GM19372 (cell line): ENCODE measurements around the gene SDC3.
"Not testable (repeated sequence)": the region's sequence is repeated elsewhere in the genome, so short reads cannot be mapped to it uniquely, and the experiment has no call there.

Experiments used
- ATAC-seq: cut with Tn5 transposase; IDR thresholded peaks from one replicate; pipeline ENCODE4 v1.9.1; 2021; ENCODE audit warnings: mild to moderate bottlenecking, low read depth, moderate library complexity; ENCODE audit not compliant: unreplicated experiment

SDC3 gene

DNA sequence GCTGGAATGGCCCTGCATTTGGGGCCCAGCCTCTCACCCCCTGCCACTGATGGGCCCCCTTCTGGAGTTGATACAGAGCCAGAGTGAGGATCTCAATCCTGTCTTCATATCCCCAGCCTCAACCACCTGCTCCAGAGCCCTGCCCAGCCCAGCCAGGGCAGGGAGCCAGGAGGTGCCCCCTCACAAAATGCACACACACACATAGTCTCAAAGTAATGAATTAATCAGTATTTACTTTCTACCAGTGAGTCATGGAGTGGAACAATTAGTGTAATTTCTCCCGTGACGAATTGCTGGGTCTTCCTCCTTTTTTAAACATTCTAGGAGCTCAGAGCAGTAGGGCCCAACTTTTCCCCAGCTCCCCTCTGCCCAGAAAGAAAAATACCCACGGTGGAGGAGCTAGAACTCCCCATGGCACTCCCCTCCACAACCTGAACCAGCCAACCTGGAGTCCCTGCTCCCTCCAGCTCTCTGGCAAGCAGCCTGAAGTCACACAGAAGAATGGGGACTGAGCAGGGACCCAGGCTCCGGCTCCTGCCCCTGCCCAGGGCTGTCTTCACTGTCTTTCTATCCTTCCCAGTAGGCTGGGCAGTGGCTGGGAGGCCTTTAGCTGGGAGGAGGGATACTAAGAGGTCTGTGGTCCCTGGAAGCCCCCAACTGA is 29.3 kb downstream of the SDC3 start:
- ATAC-seq = no peak

DNA sequence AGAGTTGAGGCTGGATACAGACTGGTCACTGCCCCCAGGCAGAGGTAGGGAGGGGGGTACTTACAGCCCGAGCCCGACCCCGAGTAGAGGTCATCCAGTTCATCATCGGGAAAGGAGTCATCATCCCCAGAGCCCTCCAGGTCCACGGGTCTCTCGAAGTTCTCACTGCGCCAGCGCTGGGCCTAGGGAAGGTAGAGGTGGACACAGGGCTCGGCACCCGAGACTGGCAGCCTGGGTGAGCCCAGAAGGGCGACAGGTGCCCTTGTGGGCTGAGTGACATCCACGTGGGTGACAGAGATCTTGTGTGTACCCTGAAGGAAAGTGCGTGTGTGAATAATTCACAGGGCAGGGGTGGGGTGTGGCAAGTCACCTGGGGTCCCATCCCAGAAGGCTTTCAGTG is 30.0 kb downstream of the SDC3 start:
- no peak for ATAC-seq

DNA sequence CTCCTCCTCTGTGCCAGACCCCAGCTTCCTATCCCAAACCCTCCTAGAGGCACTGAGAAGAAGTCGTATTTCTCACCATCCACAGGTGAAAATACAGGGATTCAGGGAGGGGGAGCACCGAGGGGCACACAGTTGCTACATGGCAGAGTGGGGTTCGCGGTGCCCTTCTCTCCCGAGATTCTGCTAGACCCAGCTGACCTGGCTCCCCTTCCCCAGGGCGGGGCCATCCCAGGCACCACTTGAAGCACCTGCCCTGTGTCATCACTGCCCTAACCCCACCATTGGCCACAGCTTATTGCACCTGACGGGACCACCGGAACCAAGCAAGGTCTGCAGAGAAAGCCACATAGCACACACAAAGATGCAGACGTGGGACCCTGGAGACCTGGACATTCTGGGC is 30.5 kb downstream of the SDC3 start:
- ATAC-seq = no peak

DNA sequence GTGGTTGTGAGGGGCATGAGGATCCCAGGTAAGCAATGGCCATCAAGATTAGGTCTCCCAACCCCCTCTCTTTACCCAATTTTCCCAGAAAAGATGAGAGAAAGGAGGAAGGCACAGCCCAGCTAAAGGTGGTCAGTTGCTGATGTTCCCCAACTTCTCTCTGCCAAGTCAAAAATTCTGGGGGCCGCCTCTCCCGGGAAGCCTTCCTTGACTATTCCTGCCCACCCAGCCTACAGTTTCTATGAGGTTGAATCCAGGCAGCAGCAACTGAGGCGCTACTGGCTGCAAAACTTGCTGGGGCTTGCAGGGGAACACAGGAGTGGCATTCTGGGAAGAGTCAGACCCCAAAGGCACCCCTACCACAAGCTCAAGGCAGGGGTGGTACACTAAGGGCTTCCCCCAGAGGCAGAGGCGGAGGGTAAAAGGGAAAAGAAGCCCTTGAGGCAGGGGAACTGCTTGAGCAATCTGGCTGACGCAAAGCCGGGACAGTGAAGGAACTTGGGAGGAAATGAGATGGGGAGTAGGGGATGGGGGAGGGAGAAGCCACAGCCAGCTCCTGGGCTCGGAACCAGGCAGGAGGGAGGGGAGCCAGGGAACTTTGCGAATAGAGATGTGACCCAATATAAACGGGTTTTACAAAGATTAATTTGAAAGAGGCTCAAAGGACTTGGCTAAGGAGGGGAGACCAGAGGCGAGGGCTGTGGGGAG is 31.2 kb downstream of the SDC3 start:
- no peak for ATAC-seq

DNA sequence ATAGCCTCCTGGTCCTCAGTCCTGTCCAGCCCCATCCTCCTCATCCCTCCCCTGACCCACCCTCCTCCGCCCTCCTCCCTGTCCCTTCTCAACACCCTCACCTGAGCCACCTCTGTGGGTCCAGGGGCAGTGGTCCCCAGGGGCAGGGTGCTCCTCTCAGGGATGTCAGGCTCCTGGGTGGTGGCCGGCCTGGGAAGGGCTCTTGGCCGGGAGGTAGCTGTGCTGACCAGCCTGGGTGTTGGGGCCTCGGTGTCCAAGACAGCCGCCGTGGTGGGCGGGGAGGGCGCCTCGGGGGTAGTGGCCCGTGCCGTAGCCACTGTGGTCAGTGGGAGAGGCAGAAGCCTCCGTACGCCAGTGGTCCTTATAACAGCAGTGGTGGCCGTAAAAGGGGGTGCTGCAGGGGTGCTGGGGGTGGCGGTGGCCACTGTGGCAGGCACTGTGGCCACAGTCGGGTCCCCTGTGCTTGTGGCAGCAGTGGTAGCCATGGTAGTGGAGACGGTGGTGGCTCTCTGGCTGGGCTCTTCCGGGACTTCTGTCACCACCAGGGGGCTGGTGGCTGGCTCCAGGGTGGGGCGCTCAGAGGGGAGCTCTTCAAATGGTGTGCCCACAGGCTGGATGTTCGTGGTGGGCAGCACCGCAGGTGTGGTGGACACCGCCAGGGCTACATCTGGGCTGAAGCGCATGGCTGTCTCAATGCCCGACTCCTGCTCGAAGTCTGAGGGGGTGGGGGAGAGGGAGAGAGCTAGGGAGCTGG is 31.9 kb downstream of the SDC3 start:
- no peak for ATAC-seq

DNA sequence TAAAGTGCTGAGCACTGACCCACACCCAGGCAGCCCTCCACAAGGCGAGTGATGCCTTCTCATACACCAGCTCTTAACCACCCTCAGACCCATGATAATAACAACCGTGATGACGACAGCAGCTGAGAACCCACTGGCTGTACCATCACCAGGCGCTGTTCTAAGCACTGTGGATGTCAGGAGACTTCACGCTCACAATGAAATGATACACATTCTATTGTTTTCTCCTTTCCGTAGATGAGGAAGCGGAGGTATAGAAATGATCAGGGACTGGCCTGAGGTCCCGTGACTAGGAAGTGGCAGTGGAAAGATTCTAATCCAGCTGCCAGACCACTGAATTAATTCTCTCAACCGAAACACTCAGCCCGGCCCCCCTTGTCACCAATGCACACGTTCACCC is 32.6 kb downstream of the SDC3 start:
- no peak for ATAC-seq

DNA sequence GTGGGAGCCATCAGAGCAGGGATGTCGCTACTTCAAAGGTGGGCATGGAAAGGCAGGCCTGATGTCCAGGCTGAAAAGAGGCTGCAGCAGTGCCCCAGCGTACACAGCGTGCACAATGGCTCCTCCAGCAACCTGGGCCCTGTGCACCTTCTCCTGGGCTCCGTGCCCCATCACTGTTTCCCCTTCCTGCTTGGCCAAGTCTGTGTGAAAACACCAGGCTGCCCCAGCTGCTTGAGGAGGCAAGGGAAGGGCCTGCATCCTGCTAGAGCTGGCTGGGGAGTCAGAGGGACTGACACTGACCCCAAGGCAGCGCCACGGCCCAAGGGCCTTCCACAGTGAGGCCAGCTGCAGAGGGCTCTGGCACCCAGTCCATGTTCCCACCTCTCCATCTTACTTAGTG is 33.4 kb downstream of the SDC3 start:
- ATAC-seq = no peak

DNA sequence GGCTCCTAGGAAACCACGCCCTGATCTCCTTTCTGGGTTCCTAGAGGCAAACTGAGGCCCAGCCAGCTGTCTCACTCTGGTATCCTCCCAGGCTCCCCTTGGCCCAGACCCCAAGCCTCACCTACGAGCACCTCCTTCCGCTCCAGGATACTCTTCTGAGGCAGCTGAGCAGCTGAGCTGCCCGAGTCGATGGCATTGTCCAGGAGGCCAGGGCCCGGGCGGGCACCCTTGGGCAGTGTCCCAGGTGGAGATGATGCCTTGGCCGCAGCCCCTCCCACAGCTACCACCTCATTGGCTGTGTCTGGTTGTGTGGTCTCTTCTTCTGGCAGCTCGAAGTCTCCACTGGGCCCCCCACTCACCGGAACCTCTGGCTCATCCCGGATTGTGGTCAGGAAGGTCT is 34.4 kb downstream of the SDC3 start:
- no peak for ATAC-seq

DNA sequence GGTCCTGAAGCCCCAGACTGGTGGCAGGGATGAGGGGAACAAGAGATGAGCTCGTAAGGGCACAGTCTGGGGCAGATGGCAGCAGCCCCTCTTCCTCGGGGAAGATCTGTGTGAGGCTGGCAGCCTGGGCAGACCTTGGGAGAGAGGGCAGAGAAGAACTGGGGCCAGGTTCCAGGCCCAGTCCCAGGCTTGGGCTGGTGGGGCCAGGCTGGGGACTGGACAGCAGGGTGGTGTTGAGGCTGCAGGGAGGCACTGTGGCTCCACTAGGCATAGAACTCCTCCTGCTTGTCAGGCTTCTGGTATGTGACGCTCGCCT is 35.7 kb downstream of the SDC3 start:
- ATAC-seq = no peak

DNA sequence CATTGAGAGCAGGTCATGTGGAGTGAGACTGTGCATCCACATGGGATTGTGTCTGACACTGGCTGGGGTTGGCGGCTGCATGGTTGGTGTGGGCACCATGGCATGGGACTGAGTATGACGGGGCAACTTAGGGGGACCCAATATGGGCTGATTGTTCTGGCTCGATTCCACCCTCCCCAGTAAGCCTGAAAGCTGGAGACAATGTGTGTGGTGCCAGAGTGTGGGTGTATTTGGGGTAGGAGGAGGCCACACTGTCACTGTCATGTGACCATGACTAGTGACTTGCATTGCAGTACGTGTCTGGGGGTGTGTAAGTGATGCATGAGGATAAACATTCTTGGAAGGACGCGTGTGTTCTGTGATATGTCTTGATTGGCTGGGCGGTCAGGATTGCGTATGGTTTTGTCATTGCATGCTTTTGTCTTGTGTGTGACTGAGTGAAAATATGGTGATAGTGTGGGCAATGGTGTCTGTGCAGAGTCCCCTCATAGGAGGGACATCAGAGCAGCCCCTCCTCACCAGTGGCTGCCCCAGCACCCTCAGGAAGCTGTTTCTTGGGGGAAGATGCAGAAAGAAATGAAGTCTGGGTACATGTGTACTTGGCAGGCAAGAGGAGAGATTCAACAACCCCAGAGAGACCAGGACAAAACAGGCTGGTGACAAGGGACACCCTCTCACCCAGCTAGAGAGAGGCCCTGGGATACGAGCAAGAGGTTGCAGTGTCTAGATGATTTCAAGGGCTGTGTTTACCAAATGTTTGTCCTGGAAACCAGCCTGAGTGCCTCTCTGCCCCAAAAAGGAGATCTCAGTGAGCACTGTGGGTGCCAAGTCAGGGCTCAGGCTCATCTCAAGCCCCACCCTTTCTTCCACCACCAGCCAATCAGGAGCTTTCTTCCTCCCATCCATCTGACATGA is 36.3 kb downstream of the SDC3 start:
- no peak for ATAC-seq

DNA sequence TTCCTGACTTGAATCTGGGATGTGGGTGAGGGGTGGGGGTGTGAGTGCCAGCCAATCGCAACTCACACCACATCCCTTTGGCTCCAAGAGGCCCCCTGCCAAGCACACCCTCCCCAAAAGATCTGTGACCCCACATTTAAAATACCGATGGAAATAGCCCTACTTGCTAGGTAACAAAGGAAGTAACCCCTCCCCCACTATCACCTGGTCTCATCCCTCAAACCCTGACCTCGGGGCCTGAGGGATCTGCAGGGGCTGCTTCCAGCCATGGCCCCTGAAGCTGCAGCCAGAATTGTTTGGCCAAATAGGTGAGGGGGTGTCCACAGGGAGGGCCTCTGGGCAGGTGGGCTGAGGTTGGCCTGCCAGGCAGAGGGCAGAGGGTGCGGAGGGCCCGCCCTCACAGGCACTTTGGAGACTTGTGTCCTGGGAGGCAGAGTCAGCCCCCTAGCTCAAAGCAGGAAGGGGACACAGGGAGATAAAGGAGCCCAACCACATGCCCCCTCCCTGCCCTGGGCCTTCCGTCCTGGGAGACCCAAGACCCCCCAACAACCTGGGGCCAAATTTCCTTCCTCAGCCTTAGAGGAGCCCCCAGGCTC is 37.2 kb downstream of the SDC3 start:
- no peak for ATAC-seq

DNA sequence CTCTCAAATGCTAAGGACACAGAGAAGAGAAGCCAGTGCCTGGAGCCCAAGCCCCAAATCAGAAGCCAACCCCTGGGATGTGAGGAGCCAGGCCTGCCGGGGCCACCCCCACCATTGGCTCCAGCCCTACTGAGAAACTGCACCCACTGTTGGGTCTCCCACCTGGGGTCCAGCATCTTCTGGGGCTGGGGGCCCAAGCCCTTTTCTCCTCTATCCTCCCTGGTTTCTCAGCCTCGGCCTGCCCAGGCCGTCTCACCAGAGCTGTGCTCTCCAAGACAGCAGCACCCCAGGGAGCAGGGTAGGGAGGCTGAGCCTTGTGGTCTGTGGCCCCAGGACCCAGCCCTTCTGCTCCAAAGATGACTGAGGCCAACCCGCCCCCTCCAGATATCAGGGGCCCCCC is 37.9 kb downstream of the SDC3 start:
- no peak for ATAC-seq

DNA sequence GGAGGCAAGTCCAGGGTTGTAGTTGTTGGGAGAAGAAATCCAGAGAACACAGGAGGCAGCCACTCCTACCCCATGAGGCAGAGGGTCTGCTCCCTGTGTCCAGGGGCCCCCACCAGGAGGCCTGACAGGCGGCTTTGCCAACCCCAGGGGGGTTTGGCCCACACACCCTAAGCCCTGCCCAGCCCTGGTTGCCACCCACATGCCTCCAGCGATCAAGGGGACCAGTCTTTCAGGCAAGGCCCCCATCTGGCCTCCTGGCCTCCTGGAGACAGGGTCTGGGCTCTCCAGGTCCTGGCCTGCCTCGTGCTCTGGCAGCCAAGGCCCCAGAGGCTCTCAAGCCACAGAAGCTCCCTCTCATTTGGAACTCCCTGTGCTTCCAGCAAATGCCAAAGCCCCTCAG is 38.5 kb downstream of the SDC3 start:
- no peak for ATAC-seq

DNA sequence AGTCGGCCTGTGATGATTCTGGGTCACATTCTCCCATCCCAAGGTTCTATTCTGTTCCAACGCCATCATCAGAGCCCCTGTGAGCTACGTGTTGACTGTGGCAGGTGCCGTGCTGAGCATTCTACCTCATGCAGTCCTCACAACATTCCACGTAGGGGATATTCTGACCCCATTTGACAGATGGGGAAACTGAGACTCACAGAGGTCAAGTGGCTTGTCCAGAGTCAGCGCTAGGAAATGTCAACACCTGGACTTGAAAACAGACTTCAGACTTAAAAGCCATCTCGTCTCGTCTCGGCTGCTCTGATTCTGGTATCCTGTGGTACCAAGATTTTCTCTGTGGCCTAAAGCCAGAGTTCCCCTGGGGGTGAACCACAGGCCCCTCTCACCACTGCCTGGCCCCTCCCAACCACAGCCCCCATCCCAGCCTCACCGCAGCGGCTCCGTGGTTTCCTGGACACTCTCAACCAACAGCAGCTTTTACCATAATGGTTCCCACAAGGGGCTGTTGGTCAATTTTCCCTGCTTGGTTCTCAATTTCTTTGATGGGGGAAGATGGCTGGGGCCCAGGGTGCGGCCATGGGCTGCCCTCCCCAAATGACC is 39.6 kb downstream of the SDC3 start:
- no peak for ATAC-seq

DNA sequence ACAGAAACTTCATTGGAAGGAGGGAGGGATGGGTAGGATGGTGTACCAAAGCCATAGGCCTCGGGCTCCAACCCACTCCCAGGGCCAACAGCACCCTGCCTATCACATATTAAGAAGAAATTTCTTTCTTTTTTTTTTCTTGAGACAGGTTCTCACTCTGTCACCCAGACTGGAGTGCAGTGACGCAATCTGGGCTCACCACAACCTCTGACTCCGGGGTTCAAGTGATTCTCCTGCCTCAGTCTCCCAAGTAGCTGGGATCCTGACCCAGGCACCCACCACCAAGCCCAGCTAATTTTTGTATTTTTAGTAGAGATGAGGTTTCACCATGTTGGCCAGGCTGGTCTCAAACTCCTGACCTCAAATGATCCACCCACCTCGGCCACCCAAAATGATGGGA is 40.5 kb downstream of the SDC3 start:
- ATAC-seq = not testable (repeated sequence)

DNA sequence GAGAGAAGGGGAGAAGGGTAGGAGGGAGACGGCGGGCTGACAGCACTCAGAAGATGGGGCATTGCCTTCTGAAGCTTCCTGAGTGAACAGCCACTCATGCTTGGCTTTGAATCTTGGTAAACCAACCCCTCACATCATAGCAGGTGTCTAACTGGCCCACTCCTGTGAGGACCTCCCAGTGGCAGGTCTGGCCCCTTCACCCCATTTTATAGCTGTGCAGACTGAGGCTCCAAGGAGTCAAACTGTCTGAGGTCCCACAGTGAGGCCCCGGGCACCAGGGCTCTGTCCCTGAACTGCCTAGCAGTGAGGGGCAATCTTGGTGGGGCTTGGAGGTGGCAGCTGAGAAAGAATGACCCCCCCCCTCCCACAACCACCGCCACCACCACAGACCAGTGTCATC is 41.0 kb downstream of the SDC3 start:
- no peak for ATAC-seq

DNA sequence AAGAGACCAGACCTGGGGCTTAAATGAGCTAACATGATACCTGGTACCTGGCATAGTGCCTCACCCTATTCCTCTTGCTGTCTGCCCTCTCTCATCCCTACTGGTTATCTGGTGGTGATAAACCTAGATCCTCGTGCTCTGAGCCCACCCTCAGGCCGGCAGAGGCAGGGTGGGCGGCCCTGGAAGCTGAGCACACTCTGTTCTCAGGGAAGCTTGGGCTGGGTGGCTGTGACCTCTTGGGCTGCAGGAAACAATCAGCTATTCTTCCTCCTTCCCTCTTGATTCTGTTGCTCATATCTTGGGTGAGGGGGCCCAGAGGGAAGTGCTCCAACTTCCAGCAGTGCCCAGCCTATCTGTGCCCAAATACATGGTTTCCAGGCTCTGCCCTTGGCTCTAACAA is 42.0 kb downstream of the SDC3 start:
- no peak for ATAC-seq

DNA sequence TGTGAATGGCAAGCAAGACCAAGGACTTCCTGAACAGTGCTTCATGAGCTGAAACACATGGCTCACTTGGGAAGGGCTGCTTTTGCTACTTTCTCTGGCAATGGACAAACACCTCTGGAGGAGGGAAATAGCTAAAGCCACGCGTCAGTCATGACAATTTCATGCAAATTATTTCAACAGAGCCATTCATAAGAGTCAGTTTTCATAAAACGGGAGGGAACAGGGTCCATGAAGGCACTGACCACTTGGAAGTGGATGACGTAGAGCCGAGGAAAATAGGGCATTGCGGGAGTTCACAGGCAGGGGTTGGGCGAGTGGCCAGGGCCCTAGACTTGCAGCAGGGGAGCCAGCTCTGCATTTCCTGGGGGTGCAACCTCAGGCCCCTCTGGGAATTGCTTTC is 43.9 kb downstream of the SDC3 start:
- no peak for ATAC-seq

DNA sequence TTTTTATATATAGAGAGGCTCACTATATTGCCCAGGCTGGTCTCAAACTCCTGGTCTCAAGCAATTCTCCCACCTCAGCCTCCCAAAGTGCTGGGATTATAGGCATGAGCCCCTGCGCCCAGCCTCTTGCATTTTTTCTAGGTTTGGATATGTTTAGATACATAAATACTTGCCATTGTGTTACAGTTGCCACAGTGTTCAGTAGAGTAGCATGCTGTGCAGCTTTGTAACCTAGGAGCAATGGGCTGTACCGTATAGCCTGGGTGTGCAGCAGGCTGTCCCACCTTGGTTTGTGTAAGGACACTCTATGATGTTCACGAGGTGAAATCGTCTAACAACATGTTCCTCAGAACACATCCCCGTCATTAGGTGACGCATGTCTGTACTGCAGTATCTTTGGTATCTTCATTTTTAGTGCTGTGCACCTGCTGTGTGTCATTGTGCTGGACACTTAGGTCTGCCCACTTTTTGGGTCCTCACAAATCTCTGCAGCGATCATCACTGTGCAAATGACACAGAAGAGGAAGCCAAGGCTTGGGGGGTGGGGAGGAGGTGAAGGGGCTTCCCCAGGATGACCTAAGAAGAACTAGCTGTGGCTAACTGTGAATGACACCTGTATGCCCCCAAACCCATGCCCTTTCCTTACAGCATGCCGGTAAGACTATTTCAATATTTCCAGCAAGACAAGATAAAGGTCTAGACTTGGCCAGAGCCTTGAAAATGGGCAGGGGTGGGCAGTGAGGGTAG is 44.5 kb downstream of the SDC3 start:
- no peak for ATAC-seq

DNA sequence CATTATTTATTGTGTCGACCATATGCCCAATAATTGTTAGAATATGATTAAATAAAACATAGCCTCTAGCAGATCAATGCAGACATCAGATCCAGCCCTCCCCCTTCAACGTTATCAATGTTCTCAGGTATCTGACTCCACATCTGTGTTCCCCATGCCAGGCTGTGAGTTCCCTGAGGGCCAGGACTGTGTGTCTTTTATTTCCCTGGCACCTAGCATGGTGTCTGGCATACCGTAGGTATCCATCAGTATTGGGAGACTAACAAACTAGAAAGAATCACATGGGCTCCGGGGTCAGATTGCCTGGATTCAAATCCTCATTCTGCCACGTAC is 48.3 kb downstream of the SDC3 start:
- ATAC-seq = no peak
